ENCODE results near the gene TCHH.
"Not testable (repeated sequence)": the region's sequence is repeated elsewhere in the genome, so short reads cannot be mapped to it uniquely, and the experiment has no call there.

TCHH gene

DNA sequence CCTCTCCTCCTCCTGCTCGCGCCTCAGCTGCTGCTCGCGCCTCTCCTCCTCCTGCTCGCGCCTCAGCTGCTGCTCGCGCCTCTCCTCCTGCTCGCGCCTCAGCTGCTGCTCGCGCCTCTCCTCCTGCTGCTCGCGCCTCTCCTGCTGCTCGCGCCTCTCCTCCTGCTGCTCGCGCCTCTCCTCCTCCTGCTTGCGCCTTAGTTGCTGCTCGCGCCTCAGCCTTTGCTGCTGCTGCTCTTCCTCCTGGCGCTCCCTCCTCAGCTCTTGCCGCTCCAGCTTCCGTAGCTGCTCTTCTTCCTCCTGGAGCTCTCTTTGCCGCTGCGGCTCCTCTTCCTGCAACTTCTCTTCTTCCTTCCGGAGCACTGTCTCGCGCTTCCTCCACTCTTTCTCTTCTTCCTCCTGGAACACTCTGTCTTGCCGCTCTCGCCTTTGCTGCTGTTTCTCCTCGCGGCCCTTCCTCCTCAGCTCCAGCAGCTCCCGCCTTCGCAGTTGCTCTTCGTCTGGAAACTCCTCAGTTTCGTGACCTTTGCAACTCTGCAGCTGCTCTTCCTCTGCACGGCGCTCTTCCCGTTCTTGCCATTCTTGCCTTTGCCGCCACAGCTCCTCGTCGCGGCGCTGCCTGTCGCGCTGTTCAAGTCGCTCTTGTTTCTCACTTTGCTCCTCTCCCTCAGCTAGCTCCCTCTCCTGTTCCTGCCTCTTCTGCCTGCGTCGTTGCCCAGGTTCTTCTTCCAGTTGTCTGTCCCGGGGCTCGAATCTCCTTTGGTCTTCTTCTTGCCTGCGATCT, 3.0 kb downstream of the TCHH start:
- DNase-seq (ENCODE audit: low read depth): no peak

DNA sequence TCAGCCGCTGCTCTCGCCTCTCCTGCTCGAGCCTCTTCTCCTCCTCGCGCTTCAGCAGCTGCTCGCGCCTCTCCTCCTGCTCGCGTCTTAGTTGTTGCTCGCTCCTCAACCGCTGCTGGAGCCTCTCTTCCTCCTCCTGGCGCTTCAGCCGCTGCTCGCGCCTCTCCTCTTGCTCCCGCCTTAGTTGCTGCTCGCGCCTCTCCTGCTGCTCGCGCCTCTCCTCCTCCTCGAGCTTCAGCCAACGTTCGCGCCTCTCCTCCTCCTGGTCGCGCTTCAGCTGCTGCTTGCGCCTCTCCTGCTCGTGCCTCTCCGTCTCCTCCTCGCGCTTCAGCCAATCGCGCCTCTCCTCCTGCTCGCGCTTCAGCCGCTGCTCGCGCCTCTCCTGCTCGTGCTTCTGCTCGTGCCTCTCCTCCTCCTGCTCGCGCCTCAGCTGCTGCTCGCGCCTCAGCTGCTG, 3.7 kb downstream of the TCHH start:
- no peak for DNase-seq (ENCODE audit: low read depth)

DNA sequence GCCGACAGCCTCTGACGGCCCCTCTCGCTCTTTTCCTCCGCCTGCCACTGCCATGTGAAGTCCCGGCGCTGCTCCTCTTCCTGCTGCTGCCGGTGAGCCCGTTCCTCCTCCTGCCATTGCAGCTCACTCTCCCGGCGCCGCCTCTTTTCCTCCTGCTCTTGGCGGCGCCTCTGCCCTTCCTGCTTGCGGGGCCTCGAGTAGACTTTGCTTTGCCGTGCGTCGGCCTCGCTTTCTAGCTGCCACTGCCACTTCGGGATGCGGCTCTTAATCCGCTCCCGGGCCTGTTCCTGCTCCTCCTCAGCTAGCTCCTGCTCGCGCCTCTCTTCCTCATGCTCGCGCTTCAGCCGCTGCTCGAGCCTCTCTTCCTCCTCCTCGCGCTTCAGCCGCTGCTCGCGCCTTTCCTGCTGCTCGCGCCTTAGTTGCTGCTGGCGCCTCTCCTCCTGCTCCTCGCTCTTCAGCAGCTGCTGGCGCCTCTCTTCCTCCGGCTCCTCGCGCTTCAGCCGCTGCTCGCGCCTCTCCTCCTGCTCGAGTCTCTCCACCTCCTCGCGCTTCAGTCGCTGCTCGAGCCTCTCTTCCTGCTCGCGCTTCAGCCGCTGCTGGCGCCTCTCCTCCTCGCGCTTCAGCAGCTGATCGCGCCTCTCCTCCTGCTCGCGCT, 4.3 kb downstream of the TCHH start:
- no peak for DNase-seq (ENCODE audit: low read depth)

DNA sequence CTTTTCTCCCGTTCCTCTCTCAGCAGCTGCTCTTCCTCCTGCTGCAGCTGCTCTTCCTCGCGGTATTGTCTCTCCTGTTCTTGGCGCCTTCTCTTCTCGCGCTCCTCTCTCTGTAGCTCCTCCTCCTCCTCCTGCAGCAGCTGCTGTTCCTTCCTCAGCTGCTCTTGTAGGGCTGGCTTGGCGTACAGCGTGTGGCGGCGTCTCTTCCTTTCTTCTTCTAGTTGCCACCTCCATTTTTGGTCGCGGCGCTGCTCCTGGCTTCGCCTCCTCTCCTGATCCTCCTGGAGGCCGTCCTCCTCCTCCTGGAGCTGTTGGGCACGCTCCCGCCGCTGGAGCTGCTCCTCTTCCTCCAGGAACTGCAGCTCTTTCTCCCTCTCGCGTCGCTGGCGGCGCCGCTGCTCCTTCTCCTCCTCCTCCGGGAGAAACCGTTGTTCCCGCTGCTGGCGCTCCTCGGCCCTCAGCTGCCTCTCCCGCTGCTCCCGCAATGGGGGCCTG, 4.8 kb downstream of the TCHH start:
- DNase-seq (ENCODE audit: low read depth): no peak

DNA sequence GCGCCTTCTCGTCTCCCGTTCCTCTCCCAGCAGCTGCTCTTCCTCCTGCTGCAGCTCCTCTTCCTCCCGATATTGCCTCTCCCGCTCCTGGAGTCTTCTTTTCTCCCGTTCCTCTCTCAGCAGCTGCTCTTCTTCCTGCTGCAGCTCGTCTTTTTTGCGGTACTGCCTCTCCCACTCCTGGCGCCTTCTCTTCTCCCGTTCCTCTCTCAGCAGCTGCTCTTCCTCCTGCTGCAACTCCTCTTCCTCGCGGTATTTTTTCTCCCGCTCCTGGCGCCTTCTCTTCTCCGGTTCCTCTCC, 5.3 kb downstream of the TCHH start:
- no peak for DNase-seq (ENCODE audit: low read depth)

DNA sequence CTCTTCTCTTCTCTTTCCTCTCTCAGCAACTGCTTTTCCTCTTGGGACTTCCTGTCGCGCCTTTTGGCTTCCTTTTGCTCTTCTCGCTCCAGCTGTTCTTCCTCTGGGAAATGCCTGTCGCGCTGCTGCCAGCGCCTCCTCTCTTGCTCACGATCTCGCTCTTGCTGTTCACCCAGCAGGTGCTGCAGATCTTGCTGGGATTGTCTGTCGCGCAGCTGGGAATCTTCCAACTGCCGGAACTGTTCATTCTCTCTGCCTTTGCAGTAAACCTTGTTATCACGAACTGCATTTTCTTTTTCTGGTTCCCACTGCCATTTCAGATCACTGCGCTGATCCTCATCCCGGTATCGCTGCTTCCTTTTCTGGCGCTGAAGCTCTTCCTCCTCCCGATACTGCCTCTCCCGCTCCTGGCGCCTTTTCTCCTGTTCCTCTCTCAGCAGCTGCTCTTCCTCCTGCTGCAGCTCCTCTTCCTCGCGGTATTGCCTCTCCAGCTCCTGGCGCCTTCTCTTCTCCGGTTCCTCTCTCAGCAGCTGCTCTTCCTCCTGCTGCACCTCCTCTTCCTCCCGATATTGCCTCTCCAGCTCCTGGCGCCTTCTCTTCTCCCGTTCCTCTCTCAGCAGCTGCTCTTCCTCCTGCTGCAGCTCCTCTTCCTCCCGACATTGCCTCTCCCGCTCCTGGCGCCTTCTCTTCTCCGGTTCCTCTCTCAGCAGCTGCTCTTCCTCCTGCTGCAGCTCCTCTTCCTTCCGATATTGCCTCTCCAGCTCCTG, 5.8 kb downstream of the TCHH start:
- no peak for DNase-seq (ENCODE audit: low read depth)

DNA sequence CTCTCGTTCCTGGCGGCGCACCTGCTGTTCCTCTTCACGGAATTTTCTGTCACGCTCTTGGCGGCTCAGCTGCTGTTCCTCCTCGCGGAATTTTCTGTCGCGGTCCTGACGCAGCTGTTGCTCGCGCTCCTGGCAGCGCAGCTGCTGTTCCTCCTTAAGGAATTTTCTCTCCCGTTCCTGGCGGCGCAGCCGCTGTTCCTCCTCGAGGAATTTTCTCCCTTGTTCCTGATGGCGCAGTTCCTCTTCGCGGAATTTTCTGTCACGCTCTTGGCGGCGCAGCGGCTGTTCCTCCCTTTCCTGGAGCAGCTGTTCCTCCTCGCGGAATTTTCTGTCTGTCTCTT, 6.4 kb downstream of the TCHH start:
- DNase-seq (ENCODE audit: low read depth): no peak

DNA sequence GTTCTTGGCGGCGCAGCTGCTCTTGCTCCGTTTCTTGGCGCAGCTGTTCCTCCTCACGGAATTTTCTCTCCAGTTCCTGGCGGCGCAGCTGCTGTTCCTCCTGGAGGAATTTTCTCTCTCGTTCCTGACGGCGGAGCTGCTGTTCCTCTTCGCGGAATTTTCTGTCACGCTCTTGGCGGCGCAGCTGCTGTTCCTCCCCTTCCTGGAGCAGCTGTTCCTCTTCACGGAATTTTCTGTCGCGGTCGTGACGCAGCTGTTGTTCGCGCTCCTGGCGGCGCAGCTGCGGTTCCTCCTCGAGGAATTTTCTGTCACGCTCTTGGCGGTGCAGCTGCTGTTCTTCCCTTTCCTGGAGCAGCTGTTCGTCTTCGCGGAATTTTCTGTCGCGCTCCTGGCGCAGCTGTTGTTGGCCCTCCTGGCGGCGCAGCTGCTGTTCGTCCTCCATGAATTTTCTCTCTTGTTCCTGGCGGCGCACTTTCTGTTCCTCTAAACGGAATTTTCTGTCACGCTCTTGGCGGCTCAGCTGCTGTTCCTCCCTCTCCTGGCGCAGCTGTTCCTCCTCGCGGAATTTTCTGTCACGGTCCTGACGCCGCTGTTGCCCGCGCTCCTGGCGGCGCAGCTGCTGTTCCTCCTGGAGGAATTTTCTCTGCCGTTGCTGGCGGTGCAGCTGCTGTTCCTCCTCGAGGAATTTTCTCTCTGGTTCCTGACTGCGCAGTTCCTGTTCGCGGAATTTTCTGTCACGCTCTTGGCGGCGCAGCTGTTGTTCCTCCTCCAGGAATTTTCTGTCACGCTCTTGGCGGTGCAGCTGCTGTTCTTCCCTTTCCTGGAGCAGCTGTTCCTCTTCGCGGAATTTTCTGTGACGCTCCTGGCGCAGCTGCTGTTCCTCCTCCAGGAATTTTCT, 7.0 kb downstream of the TCHH start:
- no peak for DNase-seq (ENCODE audit: low read depth)

DNA sequence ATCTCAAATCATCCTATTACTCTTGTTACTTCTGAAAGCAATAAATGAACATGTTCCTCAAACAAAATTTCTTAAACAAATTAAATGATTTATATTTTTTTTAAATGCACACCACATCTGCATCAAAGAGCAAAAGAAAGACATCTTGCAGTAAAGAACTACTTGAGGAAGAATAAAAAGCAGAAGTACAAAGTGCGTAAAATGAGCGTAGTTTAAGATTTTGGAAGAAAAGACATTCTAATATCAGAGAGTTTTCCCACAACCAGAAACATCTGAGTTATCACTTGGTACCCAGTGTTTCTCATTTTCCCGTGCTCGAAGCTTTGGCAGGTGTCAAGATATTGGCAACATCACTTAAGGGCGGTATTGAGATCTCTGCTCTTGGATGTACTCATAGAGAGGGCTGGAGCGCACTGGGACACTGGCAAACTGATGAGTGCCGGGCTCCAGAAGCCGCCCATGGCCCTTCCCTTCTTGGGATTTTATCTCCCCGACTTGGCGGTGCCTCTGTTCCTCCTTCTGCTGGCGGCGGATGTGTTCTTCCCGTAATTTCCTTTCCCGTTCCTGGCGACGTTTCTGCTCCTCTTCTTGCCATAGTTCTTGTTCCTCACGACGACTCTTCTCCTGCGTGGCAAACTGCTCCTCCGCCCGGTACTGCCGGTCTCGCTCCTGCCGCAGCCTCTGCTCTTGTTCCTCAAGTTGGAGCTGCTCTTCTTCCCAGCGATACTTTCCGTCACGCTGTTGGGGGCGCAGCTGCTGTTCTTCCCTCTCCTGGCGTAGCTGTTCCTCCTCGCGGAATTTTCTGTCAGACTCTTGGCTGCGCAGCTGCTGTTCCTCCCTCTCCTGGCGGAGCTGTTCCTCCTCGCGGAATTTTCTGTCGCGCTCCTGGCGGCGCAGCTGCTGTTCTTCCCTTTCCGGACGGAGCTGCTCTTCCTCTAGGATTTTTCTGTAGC, 7.9 kb downstream of the TCHH start:
- no peak for DNase-seq (ENCODE audit: low read depth)

DNA sequence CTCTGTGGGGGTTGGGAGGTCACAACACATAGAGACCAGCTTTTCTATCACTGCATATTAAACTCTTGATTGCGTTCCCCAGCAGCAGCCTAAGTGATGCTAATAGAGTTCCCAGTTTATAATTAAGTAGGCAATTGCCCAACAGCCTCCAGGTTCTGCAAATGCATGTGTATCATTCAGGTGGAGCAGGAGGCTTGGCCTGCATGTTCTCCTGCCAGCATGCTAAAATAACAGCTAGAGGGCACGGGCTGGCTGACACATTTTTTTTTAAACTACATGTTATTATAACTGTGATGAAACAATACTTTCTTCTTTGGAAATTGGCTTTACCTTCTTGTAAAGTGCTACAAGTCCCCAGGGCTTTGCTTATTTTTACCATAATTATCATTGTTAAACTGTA, 10.4 kb downstream of the TCHH start:
- DNase-seq (ENCODE audit: low read depth): no peak

DNA sequence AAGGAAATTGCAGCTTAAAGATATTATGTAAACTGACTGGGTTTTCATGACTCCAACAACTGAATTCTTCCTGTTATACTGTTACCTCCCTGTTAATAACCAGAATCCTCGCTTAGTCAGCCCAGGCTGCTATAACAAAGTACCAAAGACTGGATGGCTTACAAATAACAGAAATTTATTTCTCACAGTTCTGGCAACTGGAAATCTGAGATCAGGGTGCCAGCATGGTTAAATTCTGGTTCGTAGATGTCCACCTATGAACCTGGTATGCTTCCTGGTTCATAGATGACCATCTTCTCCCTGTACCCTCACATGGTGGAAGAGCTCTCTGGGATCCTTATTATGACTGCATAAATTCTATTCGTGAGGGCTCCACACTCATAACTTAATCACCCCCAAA, 18.3 kb downstream of the TCHH start:
- DNase-seq (ENCODE audit: low read depth): no peak

DNA sequence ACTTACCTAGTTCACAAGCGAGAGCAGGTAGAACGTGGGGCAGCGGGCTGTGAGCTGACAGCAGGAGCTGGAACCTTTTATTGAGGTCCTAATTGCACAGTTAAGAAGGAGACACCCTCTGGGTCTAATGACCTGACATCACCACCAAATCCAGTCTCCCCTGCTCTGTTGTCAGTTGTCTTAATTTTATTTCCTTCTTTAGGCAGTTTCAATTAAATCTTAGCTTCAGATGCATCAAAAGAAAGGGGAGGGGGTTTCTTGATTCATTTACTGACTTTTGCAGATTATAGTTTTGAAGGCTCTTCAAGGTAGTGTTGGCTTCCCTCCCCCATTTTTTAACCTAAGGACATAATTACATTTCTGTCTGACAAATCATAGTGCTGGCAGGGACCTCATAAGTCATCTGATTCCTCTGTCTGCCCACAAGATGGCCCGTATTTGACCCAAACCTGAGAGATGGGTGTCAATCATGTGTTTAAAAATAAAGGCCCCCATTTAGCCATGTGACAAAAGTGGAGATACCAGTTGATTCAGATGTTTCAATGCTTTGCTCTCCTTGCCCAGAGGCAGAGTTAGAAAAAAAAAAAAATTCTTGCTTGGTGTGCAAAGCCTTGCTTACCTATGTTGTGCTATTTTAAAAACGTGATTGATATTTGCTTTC, 26.1 kb downstream of the TCHH start, which contains the start of gene TCHHL1:
TSS of gene TCHHL1 (minus strand) at position 51 of the 661 bp plus-strand sequence. CDS start 921 bp downstream, outside the sequence.
- DNase-seq (ENCODE audit: low read depth): no peak

DNA sequence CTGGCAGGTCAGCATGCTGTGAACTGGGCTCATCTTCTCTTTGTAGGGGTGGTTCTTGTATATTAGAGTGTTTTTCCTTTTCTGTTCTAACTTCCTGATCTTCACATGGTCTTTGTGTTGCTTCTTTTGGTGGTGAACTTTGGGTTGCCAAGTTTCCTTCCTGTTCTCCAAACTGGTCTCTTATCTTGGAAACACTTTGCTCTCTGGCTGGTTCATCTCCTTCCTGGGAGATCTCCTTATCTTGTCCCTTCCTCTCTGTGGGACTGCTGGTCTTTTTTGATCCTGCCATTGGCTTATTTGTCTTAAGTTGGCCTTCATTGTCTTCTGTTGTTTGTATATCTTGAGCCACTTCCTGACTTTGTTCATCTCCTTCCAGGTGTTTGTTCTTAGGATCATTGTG, 28.5 kb downstream of the TCHH start:
- DNase-seq (ENCODE audit: low read depth): no peak

DNA sequence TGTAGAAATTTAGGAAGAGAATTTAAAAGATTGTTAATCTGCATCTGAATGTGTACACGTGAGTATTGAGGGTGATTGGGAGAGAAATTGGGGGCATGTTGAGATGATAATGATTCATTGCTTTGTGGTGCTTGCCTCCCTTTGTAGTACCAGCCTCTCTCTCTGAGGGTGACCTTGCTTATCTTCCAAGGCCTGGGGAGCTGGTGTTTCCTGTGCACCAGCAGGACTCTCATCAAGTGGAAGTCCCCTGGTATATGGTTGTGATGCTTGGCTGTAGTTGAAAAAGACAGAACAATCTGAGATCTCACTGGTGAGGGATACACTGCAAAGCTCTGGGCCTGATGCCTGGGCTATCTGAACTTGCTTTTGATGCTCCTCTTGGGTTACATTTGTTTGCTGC, 30.4 kb downstream of the TCHH start:
- DNase-seq (ENCODE audit: low read depth): no peak

DNA sequence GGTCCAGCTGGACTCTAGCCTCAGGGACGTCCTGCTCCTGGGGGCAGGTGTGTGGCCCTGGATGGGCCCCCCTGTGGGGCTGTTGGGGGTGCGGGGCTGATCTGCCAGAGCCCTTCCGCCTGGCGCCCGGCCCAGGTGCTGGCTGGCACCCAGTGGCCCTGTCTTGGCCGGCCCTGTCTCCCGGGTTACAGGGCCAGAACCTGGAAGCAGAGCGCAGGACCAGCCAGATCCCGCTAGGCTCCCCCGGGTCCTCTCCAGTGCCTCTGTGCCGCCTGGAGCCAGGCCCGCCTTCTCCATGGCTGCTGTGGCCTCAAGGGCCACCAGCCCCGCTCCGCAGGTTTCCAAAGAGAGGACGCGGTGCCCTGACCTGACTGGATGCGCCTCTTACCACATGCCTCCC, 34.2 kb downstream of the TCHH start:
- not testable (repeated sequence) for DNase-seq (ENCODE audit: low read depth)

DNA sequence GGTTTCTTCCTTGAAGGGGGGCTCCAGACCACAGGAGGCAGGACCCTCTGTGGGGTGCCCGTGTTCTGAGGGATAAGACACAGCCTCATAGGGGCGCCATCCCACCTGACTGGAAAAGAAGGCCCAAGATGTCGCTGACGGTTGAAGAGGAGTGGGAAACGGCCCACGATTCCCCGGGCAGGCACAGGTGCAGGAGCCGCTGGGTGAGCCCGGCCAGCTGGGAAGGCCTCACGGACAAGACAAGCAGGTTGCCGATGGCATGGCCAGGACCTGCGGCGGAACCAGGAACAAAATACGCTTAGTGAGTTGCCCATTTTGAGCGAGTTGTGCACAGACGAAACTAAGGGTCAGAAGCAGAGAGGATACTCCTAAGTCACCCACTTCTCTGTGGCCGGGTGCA, 34.8 kb downstream of the TCHH start:
- DNase-seq (ENCODE audit: low read depth): not testable (repeated sequence)

DNA sequence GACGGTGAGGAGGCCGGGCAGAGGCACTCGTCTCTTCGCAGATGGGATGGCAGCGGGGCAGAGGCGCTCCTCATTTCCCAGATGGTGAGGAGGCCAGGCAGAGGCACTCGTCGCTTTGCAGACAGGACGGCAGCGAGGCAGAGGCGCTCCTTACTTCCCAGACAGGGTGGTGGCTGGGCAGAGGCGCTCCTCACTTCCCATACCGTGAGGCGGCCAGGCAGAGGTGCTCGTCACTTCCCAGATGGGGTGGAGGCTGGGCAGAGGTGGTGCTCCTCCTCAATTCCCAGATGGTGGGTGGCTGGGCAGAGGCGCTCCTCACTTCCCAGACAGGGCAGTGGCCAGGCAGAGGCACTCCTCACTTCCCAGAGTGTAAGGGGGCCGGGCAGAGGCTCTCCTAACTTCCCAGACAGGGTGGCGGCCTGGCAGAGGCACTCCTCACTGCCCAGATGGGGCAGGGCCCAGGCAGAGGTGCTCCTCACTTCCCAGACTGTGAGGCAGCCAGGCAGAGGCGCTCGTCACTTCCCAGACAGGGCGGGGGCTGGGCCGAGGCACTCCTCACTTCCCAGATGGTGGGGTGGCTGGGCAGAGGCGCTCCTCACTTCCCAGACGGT, 36.3 kb downstream of the TCHH start:
- DNase-seq (ENCODE audit: low read depth): no peak

DNA sequence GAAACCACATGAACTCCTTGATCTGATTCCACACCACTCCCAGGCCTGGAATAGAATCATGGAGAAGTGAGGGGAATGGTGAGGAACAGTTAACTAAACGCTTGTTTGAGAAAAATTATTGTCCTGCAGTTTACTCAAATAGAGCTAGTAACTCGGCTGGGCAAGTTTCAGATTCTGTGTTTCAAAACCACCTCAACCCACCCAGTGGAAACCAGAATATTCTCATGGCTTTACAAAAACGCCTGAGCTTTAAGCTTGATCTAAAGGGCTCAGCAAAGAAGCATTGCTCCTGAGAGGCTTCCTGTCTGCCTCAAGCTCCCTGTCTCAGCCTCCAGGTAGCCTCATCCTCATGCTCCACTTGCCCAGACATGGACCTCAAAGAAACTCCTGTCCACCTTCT, 42.9 kb downstream of the TCHH start:
- no peak for DNase-seq (ENCODE audit: low read depth)

DNA sequence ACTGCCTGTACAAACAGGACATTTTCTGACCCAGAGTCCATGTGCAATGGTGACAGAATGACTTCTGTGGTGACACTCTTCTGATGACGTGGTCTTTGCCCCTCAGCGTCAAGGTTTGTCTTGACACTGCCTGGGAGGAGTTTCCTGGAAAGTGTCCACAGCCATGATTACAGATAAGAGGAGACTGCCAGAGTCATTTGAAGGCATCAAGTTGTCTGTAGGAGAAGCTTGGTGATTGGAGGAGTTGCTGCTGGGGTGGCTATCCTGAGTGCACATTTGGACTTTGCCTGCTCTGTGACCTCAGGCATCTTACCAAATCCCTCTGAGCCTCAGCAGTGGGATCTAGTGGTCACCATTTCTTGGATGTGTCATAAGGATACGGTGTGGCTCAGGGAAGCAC, 44.1 kb downstream of the TCHH start:
- DNase-seq (ENCODE audit: low read depth): no peak

DNA sequence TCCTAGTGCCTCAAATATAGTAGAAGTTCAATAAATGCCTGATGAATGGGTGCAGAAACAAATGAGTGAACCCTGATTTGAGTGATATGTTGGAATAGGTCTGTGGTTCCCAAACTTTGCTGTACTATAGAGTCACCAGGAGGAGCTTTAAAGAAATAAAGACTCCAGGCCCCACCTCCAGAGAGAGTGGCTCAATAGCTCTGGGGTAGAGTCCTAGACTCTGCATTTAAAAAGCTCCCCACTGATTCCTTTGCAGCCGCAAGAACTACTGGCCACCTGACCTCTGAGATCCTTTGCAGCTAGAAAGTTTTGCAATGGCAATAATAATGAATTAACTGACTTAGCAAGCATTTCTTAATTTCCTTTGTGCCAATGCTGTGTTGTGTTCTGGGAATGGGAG, 47.3 kb downstream of the TCHH start:
- no peak for DNase-seq (ENCODE audit: low read depth)
